K562 (cell line): Measurements from ENCODE around the gene ART1. TPM values are rescaled to one million over a fixed set of nuclear protein-coding genes. Genes with fewer than 3 reads are reported as not detected.

Source experiments
- ATAC-seq: fragments of 200-7000 bp; cut with Tn5 transposase; 3 replicates; pipeline ENCODE4 v1.9.1; 2020; ENCODE audit warnings: moderate library complexity
- BruUV-seq: library from RNA; stranded (reverse); fragments of 400-500 nt; replicated peaks from 2 replicates; lab custom pipeline; 2021; lab: Mats Ljungman, UMichigan
- CTCF ChIA-PET: fragments of 300-600 bp; formaldehyde crosslinking; extraction: SDS; loops from one replicate; lab custom pipeline; 2021; ENCODE audit warnings: low intra/inter-chr PET ratio; lab: Yijun Ruan, JAX
- POLR2A ChIA-PET: fragments of 300-600, 350-650 bp; sonication (Branson Sonifier 250); formaldehyde crosslinking; extraction: SDS; loops from one replicate; lab custom pipeline; 2021; ENCODE audit warnings: antibody characterized with exemption, inconsistent platforms; lab: Yijun Ruan, JAX
- DNase-seq, 4 experiments: peaks; one replicate each; pipeline versions ENCODE4 v3.0.0 to v3.0.0-alpha.2; 2011 to 2018; ENCODE audit warnings: low spot score in 3 of 4, mixed read lengths in 3 of 4; ENCODE audit errors: extremely low read depth in 1 of 4
- FAIRE-seq: peaks from 2 replicates; lab custom pipeline; 2011; peaks lifted over from hg19 to GRCh38; lab: Jason Lieb, UNC
- H2AFZ ChIP-seq: 2 replicates; pipeline ENCODE4 v1.6.0; 2011; ENCODE audit warnings: low read depth, low read length, control low read depth, inconsistent platforms
- H3K27ac ChIP-seq: fragments of 200-600 bp; 3 replicates; pipeline ENCODE4 v1.8.0; 2011; ENCODE audit warnings: low read depth, mild to moderate bottlenecking, control low read depth, inconsistent platforms, low read length, moderate library complexity, mixed read lengths; ENCODE audit errors: extremely low read depth
- H3K27me3 ChIP-seq, 2 experiments: fragments of 300-600 bp in 1 of 2; 2 replicates in 1 of 2; 3 replicates in 1 of 2; pipeline versions ENCODE4 v1.6.0 to v1.8.0; 2011; ENCODE audit warnings: inconsistent platforms in 2 of 2, low read length in 2 of 2, mild to moderate bottlenecking in 1 of 2, mixed read lengths in 1 of 2, moderate library complexity in 1 of 2; ENCODE audit not compliant: control insufficient read depth in 2 of 2, insufficient read depth in 2 of 2
- H3K36me3 ChIP-seq: fragments of 300-600 bp; 3 replicates; pipeline ENCODE4 v1.8.0; 2011; ENCODE audit warnings: mild to moderate bottlenecking, low read length, inconsistent platforms; ENCODE audit not compliant: control insufficient read depth, insufficient read depth
- H3K4me1 ChIP-seq, 2 experiments: fragments of 200-600 bp in 1 of 2; replicated peaks in 1 of 2; 2 replicates in 1 of 2; 3 replicates in 1 of 2; pipeline versions ENCODE4 v1.5.1 to v1.8.0; 2011; ENCODE audit warnings: inconsistent platforms in 2 of 2, low read length in 2 of 2, mild to moderate bottlenecking in 1 of 2, mixed read lengths in 1 of 2, moderate library complexity in 1 of 2; ENCODE audit not compliant: control insufficient read depth in 2 of 2, insufficient read depth in 2 of 2
- H3K4me2 ChIP-seq: 2 replicates; pipeline ENCODE4 v1.6.1; 2011; ENCODE audit warnings: low read length, control low read depth, inconsistent platforms, mixed read lengths; ENCODE audit not compliant: insufficient read depth
- H3K4me3 ChIP-seq: fragments of 200-600 bp; sonication (generic), shearing (Covaris generic); 2 replicates; pipeline ENCODE4 v1.5.1; 2016; ENCODE audit warnings: control low read depth, inconsistent platforms
- H3K79me2 ChIP-seq: fragments of 200-600 bp; 3 replicates; pipeline ENCODE4 v1.8.0; 2011; ENCODE audit warnings: low read length, inconsistent platforms; ENCODE audit not compliant: control insufficient read depth, insufficient read depth
- H3K9ac ChIP-seq, 2 experiments: 2 replicates each; pipeline versions ENCODE4 v1.6.0 to v1.6.1; 2011; ENCODE audit warnings: low read depth in 2 of 2, low read length in 2 of 2, control low read depth in 1 of 2, inconsistent platforms in 1 of 2, mild to moderate bottlenecking in 1 of 2, mixed read lengths in 1 of 2; ENCODE audit not compliant: insufficient read depth in 1 of 2
- H3K9me1 ChIP-seq: one replicate; pipeline ENCODE4 v1.6.0; 2011; ENCODE audit warnings: inconsistent platforms, mild to moderate bottlenecking, low read length, moderate library complexity; ENCODE audit not compliant: control insufficient read depth, insufficient read depth
- H3K9me3 ChIP-seq: replicated peaks from 2 replicates; pipeline ENCODE4 v1.5.1; 2011; ENCODE audit warnings: low read depth, low read length, inconsistent platforms; ENCODE audit not compliant: control insufficient read depth, insufficient read depth
- H4K20me1 ChIP-seq: replicated peaks from 2 replicates; pipeline ENCODE4 v1.6.1; 2011; ENCODE audit warnings: low read length, inconsistent platforms, mixed read lengths; ENCODE audit not compliant: control insufficient read depth, insufficient read depth
- FOXA3 ChIP-seq, 2 experiments: fragments of 450-650 bp in 1 of 2; sonication (generic) in 1 of 2; formaldehyde crosslinking; IDR thresholded peaks in 1 of 2; conservative IDR thresholded peaks in 1 of 2; 2 replicates each; pipeline versions ENCODE4 v1.4.0 to v1.8.0; 2020 to 2022; ENCODE audit warnings: mild to moderate bottlenecking in 2 of 2, missing genetic modification reagents in 1 of 2
- FOXO4 ChIP-seq: fragments of 450-650 bp; formaldehyde crosslinking; IDR thresholded peaks from 2 replicates; pipeline ENCODE4 v1.4.0; 2020; ENCODE audit warnings: mild to moderate bottlenecking, moderate library complexity
- HNRNPLL ChIP-seq: fragments of 200-400 bp; formaldehyde crosslinking; IDR thresholded peaks from 2 replicates; pipeline ENCODE4 v1.6.1; 2017; ENCODE audit warnings: low read length, low read depth, mild to moderate bottlenecking; ENCODE audit not compliant: poor library complexity, severe bottlenecking
- MCM7 ChIP-seq, 2 experiments: fragments of 450-650 bp; IDR thresholded peaks; 2 replicates each; pipeline ENCODE4 v1.6.1; 2016 to 2018
- MITF ChIP-seq: IDR thresholded peaks from 2 replicates; pipeline ENCODE4 v1.6.1; 2014; ENCODE audit warnings: antibody characterized with exemption
- OTX1 ChIP-seq: fragments of 450-650 bp; formaldehyde crosslinking; IDR thresholded peaks from 2 replicates; pipeline ENCODE4 v1.4.0; 2022; ENCODE audit warnings: mild to moderate bottlenecking
- PCBP2 ChIP-seq: fragments of 200-400 bp; formaldehyde crosslinking; IDR thresholded peaks from 2 replicates; pipeline ENCODE4 v1.6.1; 2018; ENCODE audit warnings: low read length, low read depth, mild to moderate bottlenecking, moderate library complexity; ENCODE audit not compliant: poor library complexity, severe bottlenecking
- RHOXF2B ChIP-seq: fragments of 250-450 bp; sonication (Bioruptor Pico); conservative IDR thresholded peaks from 2 replicates; pipeline ENCODE4 v1.5.1; 2021
- ZBTB7A ChIP-seq: IDR thresholded peaks from 2 replicates; pipeline ENCODE4 v1.6.1; 2011; ENCODE audit warnings: low read depth, mild to moderate bottlenecking, low read length, moderate library complexity, borderline replicate concordance; ENCODE audit not compliant: control insufficient read depth
- ZEB2 ChIP-seq: fragments of 450-650 bp; IDR thresholded peaks from 2 replicates; pipeline ENCODE4 v1.6.1; 2016
- ZNF280A ChIP-seq: fragments of 450-650 bp; IDR thresholded peaks from 2 replicates; pipeline ENCODE4 v1.6.1; 2018; ENCODE audit warnings: mild to moderate bottlenecking, low read depth; ENCODE audit not compliant: partially characterized antibody
- ZNF609 ChIP-seq: sonication (generic); formaldehyde crosslinking; IDR thresholded peaks from 2 replicates; pipeline ENCODE4 v1.8.1; 2023; ENCODE audit warnings: missing genetic modification reagents, mild to moderate bottlenecking, borderline replicate concordance
- ZNF699 ChIP-seq: fragments of 250-450 bp; sonication (Bioruptor Pico); IDR thresholded peaks from 2 replicates; pipeline ENCODE4 v1.8.0; 2021; ENCODE audit warnings: mild to moderate bottlenecking, moderate library complexity; ENCODE audit not compliant: insufficient replicate concordance
- ZNF785 ChIP-seq: fragments of 250-450 bp; sonication (Bioruptor Pico); IDR thresholded peaks from 2 replicates; pipeline ENCODE4 v1.4.0; 2020; ENCODE audit warnings: mild to moderate bottlenecking
- WGBS: fragments of 100-300 bp; shearing (Covaris generic); methylation state at CpG from one replicate; pipeline ENCODE4 v1.1.6; 2016; ENCODE audit warnings: low coverage, mixed read lengths; ENCODE audit not compliant: insufficient coverage; ENCODE audit errors: missing lambda C conversion rate; 5-methylcytosine and 5-hydroxymethylcytosine counted together
- in situ Hi-C: fragments of 300-500 bp; cut with MboI; formaldehyde crosslinking; loops from 4 replicates; pipeline ENCODE4 v1.15.0; 2018; ENCODE audit warnings: inconsistent platforms, mixed read lengths
- intact Hi-C: fragments of 100-400 bp; cut with micrococcal nuclease; formaldehyde crosslinking; loops from 2 replicates; pipeline ENCODE4 v1.14.2; 2022
- polyA plus RNA-seq, 8 experiments: library from polyadenylated mRNA; depleted of rRNA in 4 of 8; stranded (reverse) in 5 of 8; unstranded in 3 of 8; fragments of >200 nt; fragmentation: Nextera tagmentation in 2 of 8; fragmentation: Illumina TruSeq in 1 of 8; extraction: Ambion mirVana in 2 of 8; extraction: Trizol in 1 of 8; gene quantifications; 2 replicates each; pipeline versions ENCODE4 v1.2.1 to v1.2.3, GENCODE V29; 2011 to 2014; ENCODE audit warnings: inconsistent platforms in 1 of 8, missing spikeins in 1 of 8
- total RNA-seq, 7 experiments: library from RNA; depleted of rRNA in 6 of 7; stranded (reverse); fragments of >200 nt in 6 of 7; fragmentation: Illumina TruSeq in 2 of 7; extraction: Trizol in 2 of 7; gene quantifications; 2 replicates each; pipeline versions ENCODE4 v1.2.1 to v1.2.3, GENCODE V29; 2011 to 2021; ENCODE audit warnings: low replicate concordance in 1 of 7

Gene ART1
- total and polyA plus RNA-seq, 9 of the 15 experiments (the other 6 are each of a cell fraction or from before 2014, with no cell fraction given), result not detected

- CTCF ChIA-PET, result no interaction called here
- 90% methylated on average over 9 of the region's 11 CpGs for WGBS
- H3K9me1 ChIP-seq, result peaks cover 3% of the 10 kb centered on the region
- no peaks in the 10 kb centered on the region for H3K9me3 ChIP-seq
- H3K27ac ChIP-seq, result no peak overlapping the region
- H3K27me3 ChIP-seq, result no peaks in the 10 kb centered on the region
- H4K20me1 ChIP-seq, result no peaks in the 10 kb centered on the region; the same call in 1 of the 2 replicates
- FAIRE-seq (no peak), ATAC-seq (no peak), DNase-seq (no peak)
- no TSS peak for BruUV-seq
- no peaks in the 10 kb centered on the region for H3K79me2 ChIP-seq
- H3K9ac ChIP-seq, result peak overlapping the region in 1 of 2 experiments; percentile 12; a peak in 1 of 4 replicates
- H3K36me3 ChIP-seq, result peaks cover 95% of the 10 kb centered on the region
- intact Hi-C loops, result no loop called here
- POLR2A ChIA-PET, result no interaction called here
- H3K4me2 ChIP-seq, result no peak overlapping the region
- in situ Hi-C loops, result no loop called here
- H3K4me1 ChIP-seq, result no peaks in the 10 kb centered on the region
- H3K4me3 ChIP-seq, result no peak overlapping the region
- H2AFZ ChIP-seq, result no peak overlapping the region
- no peak for TF ChIP-seq FOXA3 (CRISPR knock-in tag; conservative IDR thresholded peaks at IDR 0.05 in 1 of 2, IDR thresholded peaks at IDR 0.05 in 1 of 2)
- no peak for TF ChIP-seq MITF
- no peak for TF ChIP-seq ZNF609 (CRISPR knock-in tag)
- TF ChIP-seq ZEB2, result no peak
- TF ChIP-seq ZNF280A, result no peak
- TF ChIP-seq ZBTB7A, result no peak
- TF ChIP-seq OTX1, result no peak
- no peak for TF ChIP-seq HNRNPLL
- TF ChIP-seq RHOXF2B (CRISPR knock-in tag), result no peak
- TF ChIP-seq FOXO4 (CRISPR knock-in tag), result no peak
- TF ChIP-seq PCBP2, result no peak
- TF ChIP-seq ZNF785 (CRISPR knock-in tag), result no peak
- TF ChIP-seq ZNF699 (CRISPR knock-in tag), result no peak
- TF ChIP-seq MCM7 (IDR thresholded peaks at IDR 0.05), result no peak
Measured at GRCh38 chr11:3675971-3676370, 31.0 kb downstream of the ART1 start.
